ENCODE measurements around the gene HGS. TPM values are rescaled to one million over a fixed set of nuclear protein-coding genes. Genes with fewer than 3 reads are reported as not detected.

Gene HGS
- total and polyA plus RNA-seq, 12 donors = 33.1 to 102 (median 39.3) TPM

DNA sequence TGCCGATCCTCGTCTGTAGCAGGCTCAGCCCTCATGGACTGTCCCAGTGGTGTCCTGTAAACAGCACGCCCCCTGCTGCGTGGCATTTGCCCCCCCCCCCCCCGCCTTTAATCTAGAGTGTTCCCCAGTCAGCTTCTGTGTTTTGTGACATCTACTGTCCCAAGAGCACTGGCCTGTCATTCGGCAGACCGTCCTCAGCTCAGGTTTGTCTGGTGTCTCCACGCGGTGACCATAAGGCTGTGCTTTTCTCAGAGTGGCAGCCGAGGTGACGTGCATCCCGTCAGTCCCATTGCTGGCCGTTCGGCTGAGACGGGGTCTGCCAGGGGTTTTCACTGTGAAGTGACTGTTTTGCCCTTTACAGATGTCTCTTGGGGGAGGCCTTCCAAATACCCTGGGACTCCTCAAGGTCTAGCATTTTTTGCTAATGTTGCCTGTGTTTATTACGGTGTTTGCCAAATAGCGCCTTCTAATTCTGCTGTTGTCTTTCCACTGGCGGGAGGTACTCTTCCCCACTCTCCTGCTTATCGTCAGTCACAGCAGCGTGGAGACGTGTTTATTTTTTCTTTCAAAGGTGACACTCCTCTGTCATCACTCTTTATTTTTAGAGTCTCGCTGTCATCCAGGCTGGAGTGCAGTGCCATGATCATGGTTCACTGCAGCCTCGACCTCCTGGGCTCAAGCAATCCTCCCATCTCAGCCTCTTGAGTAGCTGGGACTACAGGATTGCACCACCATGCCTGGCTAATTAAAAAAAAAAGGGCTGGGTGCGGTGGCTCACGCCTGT, 13.6 kb downstream of the HGS start:
- Histone ChIP-seq H3K27me3 (no peaks in the 10 kb centered on the region), H3K27ac (peak overlapping the region; percentile 25 to 81 (median 60)), H3K36me3 (peaks cover 5 to 98% (median 54%) of the 10 kb centered on the region in 9 donors), H3K4me3 (no peak overlapping the region), H3K9me3 (no peaks in the 10 kb centered on the region), H3K4me1 (peaks cover 11 to 42% (median 22%) of the 10 kb centered on the region in 9 donors)
- intact Hi-C loops (cut with DNase I) = no loop called here
- WGBS, 2 donors = 51 to 63% methylated on average over 25 of the region's 25 CpGs
- TF ChIP-seq, protein P1, sequence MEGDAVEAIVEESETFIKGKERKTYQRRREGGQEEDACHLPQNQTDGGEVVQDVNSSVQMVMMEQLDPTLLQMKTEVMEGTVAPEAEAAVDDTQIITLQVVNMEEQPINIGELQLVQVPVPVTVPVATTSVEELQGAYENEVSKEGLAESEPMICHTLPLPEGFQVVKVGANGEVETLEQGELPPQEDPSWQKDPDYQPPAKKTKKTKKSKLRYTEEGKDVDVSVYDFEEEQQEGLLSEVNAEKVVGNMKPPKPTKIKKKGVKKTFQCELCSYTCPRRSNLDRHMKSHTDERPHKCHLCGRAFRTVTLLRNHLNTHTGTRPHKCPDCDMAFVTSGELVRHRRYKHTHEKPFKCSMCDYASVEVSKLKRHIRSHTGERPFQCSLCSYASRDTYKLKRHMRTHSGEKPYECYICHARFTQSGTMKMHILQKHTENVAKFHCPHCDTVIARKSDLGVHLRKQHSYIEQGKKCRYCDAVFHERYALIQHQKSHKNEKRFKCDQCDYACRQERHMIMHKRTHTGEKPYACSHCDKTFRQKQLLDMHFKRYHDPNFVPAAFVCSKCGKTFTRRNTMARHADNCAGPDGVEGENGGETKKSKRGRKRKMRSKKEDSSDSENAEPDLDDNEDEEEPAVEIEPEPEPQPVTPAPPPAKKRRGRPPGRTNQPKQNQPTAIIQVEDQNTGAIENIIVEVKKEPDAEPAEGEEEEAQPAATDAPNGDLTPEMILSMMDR (IDR thresholded peaks at IDR 0.05) = no peak
- DNase-seq = no peak
- peak in 7 of 8 donors; percentile 17 to 64 (median 46) for ATAC-seq

DNA sequence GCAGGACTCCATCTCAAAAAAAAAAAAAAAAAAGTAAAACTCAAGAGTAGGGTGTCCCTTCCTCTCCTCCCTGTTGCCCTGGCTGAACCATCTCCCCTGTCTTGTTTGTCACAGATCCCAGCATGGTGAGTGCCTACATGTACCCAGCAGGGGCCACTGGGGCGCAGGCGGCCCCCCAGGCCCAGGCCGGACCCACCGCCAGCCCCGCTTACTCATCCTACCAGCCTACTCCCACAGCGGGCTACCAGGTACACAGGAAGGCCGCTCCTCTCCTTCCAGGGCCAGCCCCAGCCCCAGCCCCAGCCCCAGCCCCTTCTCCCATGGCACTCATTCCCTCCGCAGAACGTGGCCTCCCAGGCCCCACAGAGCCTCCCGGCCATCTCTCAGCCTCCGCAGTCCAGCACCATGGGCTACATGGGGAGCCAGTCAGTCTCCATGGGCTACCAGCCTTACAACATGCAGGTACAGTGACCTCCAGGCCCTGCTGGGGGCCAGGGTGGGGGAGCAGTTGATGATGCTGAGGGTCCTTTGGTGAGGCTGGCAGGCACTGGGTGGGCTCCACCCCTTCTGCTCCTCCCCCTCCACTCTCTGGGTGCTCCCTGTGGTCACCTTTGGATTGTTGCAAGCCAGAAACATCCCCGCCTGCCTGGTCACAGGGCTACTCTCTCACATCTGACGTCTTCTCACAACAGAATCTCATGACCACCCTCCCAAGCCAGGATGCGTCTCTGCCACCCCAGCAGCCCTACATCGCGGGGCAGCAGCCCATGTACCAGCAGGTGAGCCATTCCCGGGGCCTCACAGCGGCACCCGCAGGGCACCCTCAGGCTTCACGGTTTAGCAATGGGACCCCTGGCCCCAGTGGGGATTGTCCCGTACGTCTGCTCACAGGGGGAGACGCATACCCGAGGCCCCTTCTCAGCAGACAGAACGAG, 16.8 kb downstream of the HGS start:
- TF ChIP-seq, protein P1 (IDR thresholded peaks at IDR 0.05) = no peak
- H3K27me3 ChIP-seq = no peaks in the 10 kb centered on the region
- DNase-seq (no peak), ATAC-seq (no peak)
- no peak overlapping the region for H3K4me3 ChIP-seq
- H3K36me3 ChIP-seq = peaks cover 0 to 78% (median 24%) of the 10 kb centered on the region in 9 donors
- intact Hi-C loops (cut with DNase I) = no loop called here
- 87% methylated on average over 25 of the region's 25 CpGs for WGBS, 2 donors
- peaks cover 19 to 58% (median 38%) of the 10 kb centered on the region in 9 donors for H3K4me1 ChIP-seq
- H3K27ac ChIP-seq = no peak overlapping the region
- H3K9me3 ChIP-seq = no peaks in the 10 kb centered on the region

DNA sequence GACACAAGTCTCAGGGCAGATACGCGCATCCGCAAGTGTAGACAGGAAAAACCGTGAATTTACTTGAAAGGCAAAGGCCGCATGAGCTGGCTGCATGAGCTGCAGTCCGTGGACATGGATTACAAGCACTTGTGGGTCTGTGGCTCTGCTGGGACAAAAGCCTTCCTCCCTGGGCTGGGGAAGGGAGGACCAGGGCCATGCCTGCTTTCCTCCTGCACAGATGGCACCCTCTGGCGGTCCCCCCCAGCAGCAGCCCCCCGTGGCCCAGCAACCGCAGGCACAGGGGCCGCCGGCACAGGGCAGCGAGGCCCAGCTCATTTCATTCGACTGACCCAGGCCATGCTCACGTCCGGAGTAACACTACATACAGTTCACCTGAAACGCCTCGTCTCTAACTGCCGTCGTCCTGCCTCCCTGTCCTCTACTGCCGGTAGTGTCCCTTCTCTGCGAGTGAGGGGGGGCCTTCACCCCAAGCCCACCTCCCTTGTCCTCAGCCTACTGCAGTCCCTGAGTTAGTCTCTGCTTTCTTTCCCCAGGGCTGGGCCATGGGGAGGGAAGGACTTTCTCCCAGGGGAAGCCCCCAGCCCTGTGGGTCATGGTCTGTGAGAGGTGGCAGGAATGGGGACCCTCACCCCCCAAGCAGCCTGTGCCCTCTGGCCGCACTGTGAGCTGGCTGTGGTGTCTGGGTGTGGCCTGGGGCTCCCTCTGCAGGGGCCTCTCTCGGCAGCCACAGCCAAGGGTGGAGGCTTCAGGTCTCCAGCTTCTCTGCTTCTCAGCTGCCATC, 17.7 kb downstream of the HGS start:
- H3K27me3 ChIP-seq = no peaks in the 10 kb centered on the region
- peaks cover 19 to 54% (median 37%) of the 10 kb centered on the region in 9 donors for H3K4me1 ChIP-seq
- 69% methylated on average over 23 of the region's 23 CpGs for WGBS, 2 donors
- ATAC-seq (no peak), DNase-seq (no peak)
- peaks cover 0 to 78% (median 21%) of the 10 kb centered on the region in 9 donors for H3K36me3 ChIP-seq
- TF ChIP-seq, protein P1 (IDR thresholded peaks at IDR 0.05) = no peak
- peak overlapping the region in 3 of 10 donors; percentile 30 to 93 (median 92) for H3K27ac ChIP-seq
- H3K9me3 ChIP-seq = no peaks in the 10 kb centered on the region
- intact Hi-C loops (cut with DNase I) = no loop called here
- peak overlapping the region in 8 of 10 donors; percentile 88 to 99 (median 93) for H3K4me3 ChIP-seq
